GM11168 (cell line): ENCODE results near the gene RICTOR.

Experiments
- in situ Hi-C: fragments of 300-500 bp; cut with MboI; formaldehyde crosslinking; loops from one replicate; pipeline ENCODE4 v1.12.0; 2022; ENCODE audit warnings: low sequenced_read_pairs; ENCODE audit not compliant: unreplicated experiment

The RICTOR gene

GRCh38 chr5:38948501-38948900, 125.7 kb downstream of the RICTOR start:
- in situ Hi-C loops = no loop called here

DNA sequence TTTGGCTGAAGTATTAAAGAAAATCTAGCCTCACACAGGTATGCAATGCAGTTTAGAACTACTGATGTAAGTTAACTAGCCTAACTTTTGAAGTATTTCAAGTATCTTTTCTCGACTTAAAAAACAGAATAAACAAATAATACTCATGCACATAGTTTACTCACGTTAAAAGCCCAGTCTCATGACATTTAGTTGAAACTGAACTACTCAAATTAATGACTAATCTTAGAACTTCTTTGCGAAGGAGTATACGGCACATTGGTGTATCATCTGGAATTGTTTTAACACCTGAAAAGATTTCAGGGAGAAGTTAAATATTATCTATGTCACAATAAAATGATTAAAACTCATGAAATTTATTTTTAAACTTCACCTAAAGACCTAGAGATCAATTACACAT, 129.9 kb downstream of the RICTOR start:
- in situ Hi-C loops = no loop called here

DNA sequence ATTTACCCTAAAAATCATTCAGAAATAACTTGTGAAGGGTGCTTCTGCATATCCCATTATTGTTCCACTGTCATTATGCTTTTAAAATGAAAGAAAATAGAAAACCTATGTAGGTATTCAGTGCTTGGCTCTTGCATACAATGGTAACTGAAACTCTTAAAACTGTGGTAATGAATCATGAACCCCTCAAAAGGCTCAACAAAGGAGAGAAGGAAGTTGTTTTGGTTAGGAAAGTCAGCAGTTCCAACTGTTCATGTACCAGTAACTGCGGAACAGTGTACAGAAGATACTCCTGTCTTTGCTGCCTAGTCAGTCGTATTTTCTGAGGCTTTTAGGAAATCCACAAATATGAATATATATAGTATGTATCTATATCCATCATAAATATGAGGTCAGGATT, 132.3 kb downstream of the RICTOR start:
- in situ Hi-C loops = no loop called here

- in situ Hi-C loops = no loop called here
Measured at GRCh38 chr5:38940230-38940858, 133.9 kb downstream of the RICTOR start.

- in situ Hi-C loops = no loop called here
Measured at GRCh38 chr5:38938973-38939372, 135.2 kb downstream of the RICTOR start.

- in situ Hi-C loops = no loop called here
Measured at GRCh38 chr5:38938424-38938823, 135.8 kb downstream of the RICTOR start.

- in situ Hi-C loops = no loop called here
Measured at GRCh38 chr5:38936269-38936668, 137.9 kb downstream of the RICTOR start.

DNA sequence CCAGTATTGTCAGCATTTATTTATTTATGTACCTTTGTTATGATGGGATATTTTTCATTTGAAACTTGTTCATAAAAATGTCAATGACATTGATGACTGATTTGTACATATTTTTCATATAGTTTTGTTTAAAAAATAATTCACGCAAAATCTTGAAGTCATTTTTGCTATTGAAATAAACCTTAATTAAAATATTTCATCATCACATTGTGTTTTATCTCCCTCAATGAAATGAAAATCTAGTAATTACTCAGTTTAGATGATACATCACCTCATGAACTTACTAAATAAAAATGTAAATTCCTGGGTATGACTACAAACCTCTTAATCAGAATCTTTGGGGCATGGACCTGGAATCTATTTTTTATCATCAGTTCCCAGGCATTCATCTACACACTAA, 138.8 kb downstream of the RICTOR start:
- in situ Hi-C loops = no loop called here

DNA sequence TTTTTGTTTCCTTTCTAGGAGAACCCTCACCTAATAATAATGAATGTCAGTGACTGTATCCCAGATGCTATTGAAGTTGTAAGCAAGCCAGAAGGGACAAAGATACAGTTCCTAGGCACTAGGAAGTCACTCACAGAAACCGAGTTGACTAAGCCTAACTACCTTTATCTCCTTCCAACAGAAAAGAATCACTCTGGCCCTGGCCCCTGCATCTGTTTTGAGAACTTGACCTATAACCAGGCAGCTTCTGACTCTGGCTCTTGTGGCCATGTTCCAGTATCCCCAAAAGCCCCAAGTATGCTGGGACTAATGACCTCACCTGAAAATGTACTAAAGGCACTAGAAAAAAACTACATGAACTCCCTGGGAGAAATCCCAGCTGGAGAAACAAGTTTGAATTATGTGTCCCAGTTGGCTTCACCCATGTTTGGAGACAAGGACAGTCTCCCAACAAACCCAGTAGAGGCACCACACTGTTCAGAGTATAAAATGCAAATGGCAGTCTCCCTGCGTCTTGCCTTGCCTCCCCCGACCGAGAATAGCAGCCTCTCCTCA, 141.3 kb downstream of the RICTOR start:
- in situ Hi-C loops = no loop called here

DNA sequence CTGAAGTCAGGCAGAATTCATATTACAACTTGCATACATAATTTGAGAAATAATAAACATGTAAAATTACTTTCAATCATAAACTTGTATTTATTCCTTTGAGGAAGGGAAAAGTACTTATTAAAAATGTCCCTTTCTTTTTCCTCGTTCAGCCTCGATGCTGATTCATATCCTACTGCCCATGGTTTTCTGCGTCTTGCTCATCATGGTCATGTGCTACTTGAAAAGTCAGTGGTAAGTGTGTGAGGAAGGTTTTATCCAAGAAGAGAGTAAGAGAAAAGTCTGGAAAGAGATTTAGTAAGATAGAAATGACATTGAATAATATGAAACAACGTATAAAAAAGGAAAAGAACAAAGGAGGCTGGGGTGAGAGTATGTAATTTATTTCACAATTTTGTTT, 142.5 kb downstream of the RICTOR start:
- in situ Hi-C loops = no loop called here

DNA sequence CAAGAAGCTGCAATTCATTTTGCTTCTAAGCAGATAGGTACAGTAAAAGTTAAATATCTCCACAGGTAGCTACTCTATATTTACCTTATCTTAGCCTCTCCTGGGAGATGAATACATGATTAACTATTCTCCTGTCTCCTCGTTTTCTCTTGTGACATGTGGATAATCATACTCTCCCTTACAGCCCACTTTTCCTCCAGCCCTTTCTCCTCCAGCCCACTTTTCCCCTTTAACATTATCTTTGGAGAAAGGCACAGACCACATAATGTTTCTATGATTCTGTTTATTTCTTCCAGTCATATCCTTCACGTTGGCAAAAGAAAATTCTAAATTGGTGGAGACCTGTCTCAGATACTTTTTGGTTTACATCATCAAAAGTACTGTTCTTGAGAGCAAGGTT, 144.4 kb downstream of the RICTOR start:
- in situ Hi-C loops = no loop called here

GRCh38 chr5:38927470-38927869, 146.7 kb downstream of the RICTOR start:
- in situ Hi-C loops = no loop called here

DNA sequence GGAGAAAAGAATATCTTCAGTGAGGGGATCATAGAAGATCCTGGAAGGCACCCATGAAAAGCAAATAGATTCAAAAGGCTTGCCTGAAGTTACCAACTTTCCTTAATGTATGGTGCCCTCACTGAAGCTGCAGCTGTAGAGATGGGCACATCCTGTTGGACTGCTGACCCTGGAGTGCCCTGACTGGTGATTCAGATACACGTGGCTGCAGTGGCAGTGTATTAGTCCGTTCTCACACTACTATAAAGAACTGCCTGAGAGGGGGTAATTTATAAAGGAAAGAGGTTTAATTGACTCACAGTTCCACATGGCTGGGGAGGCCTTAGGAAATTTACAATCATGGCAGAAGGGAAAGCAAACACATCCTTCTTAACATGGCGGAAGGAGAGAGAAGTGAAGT, 148.1 kb downstream of the RICTOR start:
- in situ Hi-C loops = no loop called here

- in situ Hi-C loops = no loop called here
Measured at GRCh38 chr5:38925154-38925925, 148.9 kb downstream of the RICTOR start.

DNA sequence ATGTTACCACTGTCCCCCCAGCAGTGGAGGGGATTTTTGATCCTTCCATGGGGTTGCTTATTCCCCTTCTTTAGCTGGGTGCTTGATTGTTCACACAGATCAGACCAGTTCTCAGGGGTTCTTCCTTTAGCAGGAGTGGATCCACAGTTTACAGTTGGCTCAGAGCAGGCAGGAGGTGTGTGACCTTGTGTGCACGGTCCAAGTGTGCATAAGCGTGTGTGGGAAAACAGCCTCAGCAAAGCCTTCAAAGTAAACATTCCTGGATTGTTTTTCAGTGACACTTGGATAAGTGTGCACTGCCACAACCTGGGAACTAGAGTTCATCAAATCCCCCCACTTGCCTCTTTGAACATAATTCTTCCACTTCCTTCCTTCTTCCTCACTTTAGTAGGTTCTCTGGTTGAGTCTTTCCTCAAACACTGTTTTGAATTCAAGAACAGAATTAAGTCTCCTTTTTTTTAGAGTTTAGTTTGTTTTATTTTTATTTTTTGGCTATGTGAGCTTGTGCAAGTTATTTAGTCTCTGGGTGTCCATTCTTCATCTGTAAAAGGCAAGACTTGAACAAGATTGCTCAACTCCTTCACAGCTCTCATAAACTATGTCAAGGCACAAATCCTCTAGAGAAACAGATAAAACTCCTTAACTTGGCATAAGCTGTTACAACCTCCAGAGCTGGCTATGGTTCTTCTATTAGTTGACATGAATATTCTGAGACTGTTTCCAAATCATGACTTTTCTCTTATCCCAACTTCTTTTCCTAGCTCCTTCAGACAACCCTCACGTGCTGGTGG, 150.3 kb downstream of the RICTOR start:
- in situ Hi-C loops = no loop called here

DNA sequence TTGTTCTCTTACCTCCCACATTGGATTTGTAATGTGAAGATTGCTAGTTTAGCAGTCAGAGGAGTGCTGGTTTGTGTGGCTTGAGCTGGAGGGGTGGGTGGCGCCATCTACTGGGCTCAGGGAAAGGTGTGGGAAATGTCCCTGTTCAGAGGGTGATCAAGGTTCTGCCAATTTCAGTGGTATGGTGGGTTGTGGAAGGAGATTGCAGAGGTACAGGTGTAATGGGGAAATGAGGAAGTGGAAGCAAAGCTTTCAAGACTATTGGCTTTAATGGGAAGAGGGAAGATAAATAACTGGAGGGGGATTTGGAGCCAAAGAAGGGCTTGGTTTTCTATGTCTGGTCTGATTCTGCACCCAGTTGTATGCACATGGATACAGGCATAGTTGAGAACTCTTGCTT, 152.0 kb downstream of the RICTOR start:
- in situ Hi-C loops = no loop called here

DNA sequence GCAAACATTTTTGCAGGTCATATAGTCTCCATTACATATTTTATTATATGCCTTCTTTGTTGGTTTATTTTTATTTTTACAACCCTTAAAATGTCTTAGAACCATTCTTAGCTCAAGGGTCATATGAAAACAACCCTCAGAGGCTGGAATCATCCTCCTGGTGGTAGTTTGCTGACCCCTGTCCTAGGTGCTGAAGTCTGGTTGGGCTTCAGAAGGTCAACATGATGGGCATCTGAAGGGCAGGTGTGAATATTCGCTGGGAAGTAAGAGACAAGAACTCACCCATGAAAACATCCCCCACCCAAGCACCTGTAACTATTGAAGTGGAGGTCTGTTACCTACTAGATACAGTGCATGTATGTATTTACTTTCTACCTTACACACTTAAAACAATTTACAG, 153.0 kb downstream of the RICTOR start:
- in situ Hi-C loops = no loop called here

- in situ Hi-C loops = no loop called here
Measured at GRCh38 chr5:38916802-38917201, 157.4 kb downstream of the RICTOR start.

DNA sequence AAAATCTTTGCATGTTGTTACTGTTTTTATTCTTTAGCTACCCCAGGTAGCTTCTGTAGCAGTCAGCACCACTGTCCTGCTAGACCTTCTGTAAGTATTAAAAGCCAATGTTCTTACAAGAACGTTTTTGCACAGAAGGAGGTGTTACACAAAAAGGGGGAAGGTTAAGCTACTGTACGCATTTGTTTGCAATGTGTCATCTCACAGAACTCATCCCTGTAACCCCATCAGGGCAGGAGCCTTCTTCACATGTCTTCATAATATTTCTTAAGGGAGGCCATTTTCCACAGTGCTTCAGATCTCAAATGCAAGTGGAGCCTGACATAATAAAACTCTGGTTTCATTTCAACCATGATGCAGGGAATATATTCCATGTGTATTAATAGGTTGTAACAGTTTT, 160.5 kb downstream of the RICTOR start:
- in situ Hi-C loops = no loop called here

DNA sequence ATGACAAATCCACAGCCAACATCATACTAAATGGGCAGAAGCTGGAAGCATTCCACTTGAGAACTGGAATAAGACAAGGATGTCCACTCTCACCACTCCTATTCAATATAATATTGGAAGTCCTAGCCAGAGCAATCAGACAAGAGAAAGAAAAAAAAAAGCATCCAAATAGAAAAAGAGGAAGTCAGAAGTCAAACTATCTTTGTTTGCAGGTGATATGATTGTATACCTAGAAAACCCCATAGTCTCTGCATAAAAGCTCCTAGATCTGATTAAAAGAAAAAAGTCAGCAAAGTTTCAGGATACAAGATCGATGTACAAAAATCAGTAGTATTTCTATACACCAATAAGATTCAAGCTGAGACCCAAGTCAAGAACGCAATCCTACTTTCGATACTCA, 162.3 kb downstream of the RICTOR start:
- in situ Hi-C loops = no loop called here

GRCh38 chr5:38906503-38906902, 167.7 kb downstream of the RICTOR start:
- in situ Hi-C loops = no loop called here
